Memory B cell (primary cell): ENCODE results near the gene RPRD1A.
A peak's percentile ranks its signal among the peaks of the same experiment; 100 is the strongest.
"Not testable (repeated sequence)": the region's sequence is repeated elsewhere in the genome, so short reads cannot be mapped to it uniquely, and the experiment has no call there.

ENCODE experiments used
- ATAC-seq: fragments of 150-1000 bp; cut with Tn5 transposase; 2 replicates; pipeline ENCODE4 v1.10.0; 2021; ENCODE audit warnings: low read depth, mild to moderate bottlenecking, moderate library complexity
- DNase-seq, 2 donors: peaks; one replicate each; pipeline ENCODE4 v3.0.0; 2022; ENCODE audit warnings: low spot score in 2 of 2
- H3K27ac Mint-ChIP-seq: one replicate; pipeline ENCODE4 v1.8.0; 2022; ENCODE audit warnings: mild to moderate bottlenecking, moderate library complexity, mixed read lengths
- H3K27me3 Mint-ChIP-seq: one replicate; pipeline ENCODE4 v1.8.0; 2022; ENCODE audit warnings: mixed read lengths
- H3K36me3 Mint-ChIP-seq: one replicate; pipeline ENCODE4 v1.8.0; 2022; ENCODE audit warnings: mild to moderate bottlenecking, mixed read lengths
- H3K4me1 Mint-ChIP-seq: one replicate; pipeline ENCODE4 v1.8.0; 2022; ENCODE audit warnings: mixed read lengths
- H3K4me3 Mint-ChIP-seq: one replicate; pipeline ENCODE4 v1.8.0; 2022; ENCODE audit warnings: mild to moderate bottlenecking, moderate library complexity, mixed read lengths
- H3K9me3 Mint-ChIP-seq: one replicate; pipeline ENCODE4 v1.8.0; 2022; ENCODE audit warnings: mixed read lengths

The RPRD1A gene, protein sequence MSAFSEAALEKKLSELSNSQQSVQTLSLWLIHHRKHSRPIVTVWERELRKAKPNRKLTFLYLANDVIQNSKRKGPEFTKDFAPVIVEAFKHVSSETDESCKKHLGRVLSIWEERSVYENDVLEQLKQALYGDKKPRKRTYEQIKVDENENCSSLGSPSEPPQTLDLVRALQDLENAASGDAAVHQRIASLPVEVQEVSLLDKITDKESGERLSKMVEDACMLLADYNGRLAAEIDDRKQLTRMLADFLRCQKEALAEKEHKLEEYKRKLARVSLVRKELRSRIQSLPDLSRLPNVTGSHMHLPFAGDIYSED

DNA sequence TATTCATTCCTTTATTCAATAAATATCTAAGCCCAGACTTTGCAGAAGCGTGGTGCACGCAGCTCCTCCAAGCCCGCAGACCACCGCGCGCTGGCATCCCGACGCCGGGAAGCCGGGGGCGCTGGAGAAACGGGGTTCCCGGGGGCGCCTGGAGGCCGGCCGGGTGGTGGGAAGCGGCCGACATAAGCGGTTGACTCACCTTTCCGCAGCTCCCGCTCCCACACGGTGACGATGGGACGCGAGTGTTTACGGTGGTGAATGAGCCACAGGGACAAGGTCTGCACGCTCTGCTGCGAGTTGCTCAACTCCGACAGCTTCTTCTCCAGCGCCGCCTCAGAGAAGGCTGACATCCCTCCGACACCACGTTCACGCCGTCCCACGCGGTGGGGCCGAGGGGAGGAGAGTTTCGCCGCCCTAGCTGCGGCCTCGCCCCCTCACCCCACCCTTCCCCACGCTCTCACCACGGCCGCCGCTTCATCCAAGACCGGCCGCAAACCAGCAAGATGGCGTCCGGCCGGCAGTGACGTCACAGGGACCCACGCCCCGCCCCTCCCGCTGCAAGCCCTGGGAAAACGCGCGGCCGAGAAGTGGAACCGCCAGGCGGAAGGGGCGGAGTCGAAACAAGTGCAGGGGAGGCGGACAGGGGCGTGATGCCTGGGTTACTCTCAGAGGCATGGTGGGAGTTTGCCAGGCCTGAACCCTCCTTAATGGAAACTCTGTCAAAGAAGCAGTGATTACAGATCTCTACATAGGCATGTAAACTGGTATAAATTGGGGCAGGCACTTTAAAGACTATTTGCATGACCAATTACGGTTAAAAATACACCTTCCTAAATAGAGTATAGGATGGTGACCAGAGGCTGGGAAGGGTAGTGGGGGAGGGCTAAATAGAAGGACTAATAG lies at the start of gene RPRD1A:
TSS of gene RPRD1A (minus strand) at position 505 of the 903 bp plus-strand sequence. CDS start at position 350, 155 bp downstream.
- Mint-ChIP-seq H3K27ac (peak within 1 kb of the TSS; percentile 92), H3K4me1 (peaks cover 26% of the 10 kb centered on the region), H3K27me3 (peaks cover 5% of the 10 kb centered on the region), H3K9me3 (no peaks in the 10 kb centered on the region), H3K4me3 (peak within 1 kb of the TSS; percentile 85), H3K36me3 (peaks cover 5% of the 10 kb centered on the region)
- DNase-seq (peak; percentile 99), ATAC-seq (peak; percentile 92)

DNA sequence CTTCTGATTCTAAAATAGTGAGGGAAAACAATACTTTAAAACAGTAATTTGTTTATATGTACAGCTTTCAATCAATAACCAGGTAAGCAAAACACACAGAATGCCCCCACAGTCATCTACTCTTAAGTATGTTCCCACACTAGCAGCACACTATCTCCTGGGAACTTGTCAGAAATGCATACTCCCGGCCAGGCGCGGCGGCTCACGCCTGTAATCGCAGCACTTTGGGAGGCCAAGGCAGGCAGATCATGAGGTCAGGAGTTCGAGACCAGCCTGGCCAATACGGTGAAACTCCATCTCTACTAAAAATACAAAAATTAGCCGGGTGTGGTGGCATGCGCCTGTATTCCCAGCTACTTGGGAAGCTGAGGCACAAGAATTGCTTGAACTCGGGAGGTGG lies 49.4 kb upstream of the RPRD1A start:
- H3K36me3 Mint-ChIP-seq = peaks cover 36% of the 10 kb centered on the region
- not testable (repeated sequence) for H3K4me1 Mint-ChIP-seq, ATAC-seq

DNA sequence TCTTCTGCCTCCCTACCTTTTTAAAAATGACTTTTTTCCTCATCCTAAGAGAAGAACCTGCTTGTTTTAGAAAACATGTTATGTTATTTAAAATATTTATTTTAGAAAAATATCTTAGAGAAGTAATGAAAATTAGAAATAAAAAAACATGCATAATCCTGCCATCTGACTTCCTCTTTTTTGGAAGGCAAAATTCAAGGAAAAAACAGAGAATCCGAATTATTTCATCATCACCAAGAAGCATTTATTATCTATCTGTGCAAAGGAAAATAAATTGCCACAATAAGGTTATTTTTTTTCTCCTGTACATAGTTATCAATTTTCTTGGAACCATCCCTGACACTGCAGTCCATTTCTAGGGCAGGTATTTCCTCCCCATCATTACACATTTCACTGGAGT lies 47.4 kb upstream of the RPRD1A start:
- Mint-ChIP-seq H3K27me3 (no peaks in the 10 kb centered on the region), H3K4me1 (no peaks in the 10 kb centered on the region), H3K36me3 (peaks cover 41% of the 10 kb centered on the region), H3K4me3 (no peak overlapping the region), H3K9me3 (no peaks in the 10 kb centered on the region), H3K27ac (no peak overlapping the region)
- ATAC-seq = no peak
- DNase-seq = no peak

More for the DNA sequence above, 49.4 kb upstream of the RPRD1A start:
- not testable (repeated sequence) for H3K9me3 Mint-ChIP-seq, H3K4me3 Mint-ChIP-seq, H3K27ac Mint-ChIP-seq, DNase-seq, H3K27me3 Mint-ChIP-seq

DNA sequence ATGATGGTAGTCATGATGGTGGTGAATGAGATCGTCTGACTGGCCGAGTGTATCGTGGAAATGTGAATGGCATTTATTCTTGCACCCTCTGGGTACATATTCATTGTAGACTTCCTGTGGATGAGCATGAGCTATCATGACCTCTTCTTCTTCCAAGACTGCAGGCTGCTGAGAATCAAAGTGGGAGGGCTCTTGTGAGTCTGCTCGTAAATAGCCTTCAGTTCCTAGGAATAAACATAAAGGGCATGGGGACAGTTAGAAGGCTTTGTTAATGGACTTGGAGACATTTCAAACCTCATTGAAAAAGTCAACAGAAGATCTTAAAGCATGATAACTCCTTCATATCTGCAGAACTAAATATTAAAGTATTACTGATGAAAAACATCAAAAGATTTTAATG lies 46.9 kb upstream of the RPRD1A start:
- H3K9me3 Mint-ChIP-seq = no peaks in the 10 kb centered on the region
- no peak overlapping the region for H3K27ac Mint-ChIP-seq
- no peaks in the 10 kb centered on the region for H3K4me1 Mint-ChIP-seq
- DNase-seq (no peak), ATAC-seq (no peak)
- H3K36me3 Mint-ChIP-seq = peaks cover 43% of the 10 kb centered on the region
- no peak overlapping the region for H3K4me3 Mint-ChIP-seq
- H3K27me3 Mint-ChIP-seq = no peaks in the 10 kb centered on the region

DNA sequence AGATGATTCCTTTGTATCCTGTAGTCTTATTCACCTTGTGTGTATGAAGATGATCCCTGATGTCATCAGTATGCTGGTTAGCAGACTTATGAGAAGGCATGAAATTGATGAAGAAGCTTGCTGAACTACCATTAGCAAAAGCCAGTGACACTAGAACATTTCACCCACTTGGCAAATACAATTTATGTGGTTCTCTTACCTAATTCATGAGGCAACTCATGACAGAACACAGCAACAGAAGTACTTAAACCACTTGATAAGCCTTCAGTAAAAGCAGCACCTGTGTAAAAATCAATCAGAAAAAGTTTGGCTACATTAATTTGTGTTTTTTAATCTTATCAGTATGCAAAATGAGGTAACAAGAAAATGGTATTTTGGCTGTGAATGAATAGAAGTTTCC lies 44.9 kb upstream of the RPRD1A start:
- Mint-ChIP-seq H3K4me1 (no peaks in the 10 kb centered on the region), H3K4me3 (no peak overlapping the region), H3K36me3 (peaks cover 42% of the 10 kb centered on the region), H3K27ac (no peak overlapping the region), H3K9me3 (no peaks in the 10 kb centered on the region), H3K27me3 (no peaks in the 10 kb centered on the region)
- DNase-seq (no peak), ATAC-seq (no peak)

DNA sequence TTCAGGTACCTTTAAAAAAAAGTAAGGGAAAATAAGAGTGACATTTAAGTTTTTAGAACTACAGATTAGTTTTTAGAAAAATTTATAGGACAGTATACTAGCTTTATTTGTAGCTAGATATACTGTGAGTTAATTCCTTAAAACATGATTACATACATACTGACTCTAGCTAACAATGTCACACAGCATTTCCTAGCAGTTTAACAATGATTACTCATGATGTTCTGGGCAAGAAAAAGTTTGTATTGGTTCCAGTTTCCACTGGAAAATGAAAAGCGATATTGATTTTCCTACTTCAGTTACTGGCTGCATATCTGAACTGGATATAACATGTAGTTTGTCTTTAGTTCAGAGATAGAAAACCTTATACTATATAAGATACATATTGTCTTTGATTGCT lies 42.4 kb upstream of the RPRD1A start:
- no peak for ATAC-seq
- no peaks in the 10 kb centered on the region for H3K27me3 Mint-ChIP-seq
- H3K4me1 Mint-ChIP-seq = no peaks in the 10 kb centered on the region
- H3K27ac Mint-ChIP-seq = no peak overlapping the region
- DNase-seq = no peak
- H3K4me3 Mint-ChIP-seq = no peak overlapping the region
- peaks cover 27% of the 10 kb centered on the region for H3K36me3 Mint-ChIP-seq
- no peaks in the 10 kb centered on the region for H3K9me3 Mint-ChIP-seq

DNA sequence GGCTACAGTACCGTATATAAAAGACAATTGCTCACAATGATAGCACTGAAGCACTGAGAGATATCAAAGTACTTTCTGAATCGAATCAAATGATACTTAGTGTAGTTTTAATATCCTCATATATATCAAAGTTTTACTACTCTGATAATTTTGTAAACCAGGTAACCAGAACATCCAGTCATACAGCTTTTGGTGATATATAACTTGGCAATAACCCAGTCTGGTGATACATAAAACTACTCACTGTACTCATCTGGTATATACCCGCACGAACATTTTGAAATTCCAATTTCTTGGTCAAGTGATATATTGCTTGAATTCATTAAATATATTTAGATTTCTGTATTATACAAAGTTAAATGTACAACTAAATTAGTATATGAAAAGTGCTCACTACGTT lies 41.2 kb upstream of the RPRD1A start:
- Mint-ChIP-seq H3K4me1 (no peaks in the 10 kb centered on the region), H3K36me3 (peaks cover 22% of the 10 kb centered on the region), H3K27ac (no peak overlapping the region), H3K27me3 (no peaks in the 10 kb centered on the region), H3K4me3 (no peak overlapping the region), H3K9me3 (no peaks in the 10 kb centered on the region)
- no peak for ATAC-seq
- no peak for DNase-seq

DNA sequence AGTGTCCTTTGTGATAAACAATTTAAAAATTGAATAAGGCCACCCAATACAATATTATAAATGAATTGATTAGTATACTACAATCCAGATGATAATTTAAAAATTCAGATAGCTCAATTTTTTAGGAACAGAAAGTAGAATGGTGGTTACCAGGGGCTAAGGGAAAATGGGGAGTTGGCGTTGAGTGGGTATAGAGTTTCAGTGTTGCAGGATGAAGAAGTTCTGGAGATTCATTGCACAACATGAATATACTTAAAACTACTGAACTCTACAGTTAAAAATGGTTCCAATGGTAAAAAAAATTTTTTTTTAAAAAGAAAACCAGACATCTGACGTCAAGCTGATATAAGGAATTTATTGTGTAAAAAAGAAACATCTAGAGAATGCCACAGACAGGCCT lies 40.8 kb upstream of the RPRD1A start:
- no peak overlapping the region for H3K27ac Mint-ChIP-seq
- H3K36me3 Mint-ChIP-seq = peaks cover 21% of the 10 kb centered on the region
- no peaks in the 10 kb centered on the region for H3K27me3 Mint-ChIP-seq
- H3K9me3 Mint-ChIP-seq = no peaks in the 10 kb centered on the region
- H3K4me1 Mint-ChIP-seq = no peaks in the 10 kb centered on the region
- H3K4me3 Mint-ChIP-seq = no peak overlapping the region
- ATAC-seq (no peak), DNase-seq (no peak)

DNA sequence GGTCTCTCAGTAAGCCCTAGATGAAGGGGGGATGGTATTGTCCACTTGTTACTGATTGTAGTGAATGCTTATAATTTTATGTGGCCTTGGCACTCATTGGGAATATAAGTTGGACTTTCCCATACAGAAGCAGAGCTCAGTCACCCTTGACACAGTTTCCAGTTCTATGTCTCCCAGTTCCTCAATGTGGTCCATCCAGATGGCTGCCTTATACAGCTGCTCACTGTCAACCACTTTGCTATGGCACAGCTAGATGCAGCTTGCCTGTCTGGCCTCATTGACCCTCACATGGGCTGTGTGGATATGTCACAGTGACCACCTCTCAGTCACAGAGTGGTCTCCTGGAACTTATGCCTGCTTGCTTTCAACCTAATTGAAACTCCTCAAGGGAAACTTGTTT lies 40.1 kb upstream of the RPRD1A start:
- Mint-ChIP-seq H3K4me3 (no peak overlapping the region), H3K27ac (no peak overlapping the region), H3K4me1 (no peaks in the 10 kb centered on the region), H3K9me3 (no peaks in the 10 kb centered on the region), H3K27me3 (no peaks in the 10 kb centered on the region), H3K36me3 (peaks cover 18% of the 10 kb centered on the region)
- ATAC-seq (no peak), DNase-seq (no peak)

DNA sequence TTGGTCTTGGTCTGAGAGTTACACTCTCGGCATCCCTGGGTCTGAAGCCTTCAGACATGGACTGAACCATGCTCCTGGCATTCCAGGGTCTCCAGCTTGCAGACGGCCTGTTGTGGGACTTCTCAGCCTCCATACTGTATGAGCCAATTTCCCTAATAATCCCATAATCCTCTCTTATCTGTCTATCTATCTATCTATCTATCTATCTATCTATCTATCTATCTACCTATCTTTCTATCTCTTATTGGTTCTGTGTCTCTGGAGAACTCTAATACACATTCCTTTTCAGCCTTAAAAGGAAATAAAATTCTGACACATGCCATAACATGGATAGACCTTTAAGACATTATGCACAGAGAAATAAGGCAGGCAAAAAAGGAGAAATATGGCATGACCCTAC lies 37.4 kb upstream of the RPRD1A start:
- Mint-ChIP-seq H3K36me3 (peaks cover 10% of the 10 kb centered on the region), H3K9me3 (peaks cover 2% of the 10 kb centered on the region), H3K27me3 (peaks cover 1% of the 10 kb centered on the region), H3K4me3 (no peak overlapping the region), H3K27ac (no peak overlapping the region), H3K4me1 (no peaks in the 10 kb centered on the region)
- no peak for DNase-seq
- ATAC-seq = no peak

DNA sequence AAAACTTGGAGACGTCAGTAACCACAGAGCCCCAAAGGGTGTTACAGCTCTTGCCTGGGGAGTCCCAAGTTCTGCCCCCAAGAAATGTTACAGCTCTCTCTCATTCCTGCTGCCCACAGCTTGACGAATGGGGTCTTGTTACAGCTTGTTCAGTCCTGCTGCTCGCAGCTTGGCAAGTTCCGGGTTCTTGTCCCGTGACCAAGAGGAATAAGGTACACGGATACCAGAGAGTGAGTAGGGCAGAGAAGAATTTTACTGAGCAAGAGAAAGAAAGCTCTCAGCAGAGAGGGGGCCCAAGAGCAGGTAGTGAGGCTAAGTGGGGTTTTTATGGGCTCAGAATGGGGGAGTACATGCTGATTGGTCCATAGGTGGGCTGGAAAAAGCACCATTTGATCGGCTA lies 34.6 kb upstream of the RPRD1A start:
- no peak overlapping the region for H3K27ac Mint-ChIP-seq
- ATAC-seq (no peak), DNase-seq (no peak)
- H3K4me3 Mint-ChIP-seq = no peak overlapping the region
- H3K27me3 Mint-ChIP-seq = peaks cover 1% of the 10 kb centered on the region
- H3K36me3 Mint-ChIP-seq = peaks cover 2% of the 10 kb centered on the region
- peaks cover 2% of the 10 kb centered on the region for H3K9me3 Mint-ChIP-seq
- no peaks in the 10 kb centered on the region for H3K4me1 Mint-ChIP-seq

DNA sequence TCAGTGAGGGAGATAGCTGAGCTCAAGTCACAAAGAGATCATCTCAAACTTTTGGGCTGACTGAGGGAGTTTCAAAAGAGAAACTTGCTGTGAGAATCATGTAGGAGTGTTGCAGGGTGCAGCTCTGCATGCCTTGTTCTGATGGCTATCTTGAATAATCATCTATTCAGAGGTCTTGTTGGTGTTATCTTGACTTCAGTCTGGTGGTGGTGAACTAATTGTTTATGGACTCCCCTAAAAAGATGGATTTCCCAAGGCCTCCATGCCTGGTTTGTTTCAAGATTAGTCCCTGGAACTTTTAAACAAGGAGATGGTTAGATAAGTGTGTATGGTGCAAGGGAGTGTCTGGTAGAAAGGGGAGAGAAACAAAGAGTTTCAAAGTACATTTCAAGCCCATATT lies 32.0 kb upstream of the RPRD1A start:
- H3K27ac Mint-ChIP-seq = no peak overlapping the region
- peaks cover 2% of the 10 kb centered on the region for H3K36me3 Mint-ChIP-seq
- no peak overlapping the region for H3K4me3 Mint-ChIP-seq
- peaks cover 2% of the 10 kb centered on the region for H3K9me3 Mint-ChIP-seq
- DNase-seq = no peak
- no peaks in the 10 kb centered on the region for H3K4me1 Mint-ChIP-seq
- ATAC-seq = no peak
- H3K27me3 Mint-ChIP-seq = peaks cover 5% of the 10 kb centered on the region

DNA sequence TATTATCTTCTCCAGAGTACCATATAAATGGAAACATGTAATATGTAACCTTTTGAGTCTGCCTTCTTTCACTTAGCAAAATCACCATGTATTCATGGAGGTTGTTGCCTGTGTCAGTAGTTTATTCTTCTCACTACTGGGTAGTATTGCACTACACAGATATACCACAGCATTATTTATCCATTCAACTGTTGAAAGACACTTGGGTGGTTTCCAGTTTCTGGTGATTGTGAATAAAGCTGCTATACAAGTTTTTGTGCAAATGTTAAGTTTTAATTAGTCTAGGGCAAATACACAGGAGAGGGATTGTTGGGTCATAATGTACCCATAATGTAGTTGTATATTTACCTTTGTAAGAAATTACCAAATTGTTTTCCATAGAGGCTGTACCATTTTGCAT lies 29.6 kb upstream of the RPRD1A start:
- Mint-ChIP-seq H3K27ac (no peak overlapping the region), H3K4me3 (no peak overlapping the region), H3K36me3 (peaks cover under 1% of the 10 kb centered on the region), H3K9me3 (peaks cover under 1% of the 10 kb centered on the region), H3K27me3 (peaks cover 7% of the 10 kb centered on the region), H3K4me1 (peaks cover 6% of the 10 kb centered on the region)
- DNase-seq (no peak), ATAC-seq (no peak)

DNA sequence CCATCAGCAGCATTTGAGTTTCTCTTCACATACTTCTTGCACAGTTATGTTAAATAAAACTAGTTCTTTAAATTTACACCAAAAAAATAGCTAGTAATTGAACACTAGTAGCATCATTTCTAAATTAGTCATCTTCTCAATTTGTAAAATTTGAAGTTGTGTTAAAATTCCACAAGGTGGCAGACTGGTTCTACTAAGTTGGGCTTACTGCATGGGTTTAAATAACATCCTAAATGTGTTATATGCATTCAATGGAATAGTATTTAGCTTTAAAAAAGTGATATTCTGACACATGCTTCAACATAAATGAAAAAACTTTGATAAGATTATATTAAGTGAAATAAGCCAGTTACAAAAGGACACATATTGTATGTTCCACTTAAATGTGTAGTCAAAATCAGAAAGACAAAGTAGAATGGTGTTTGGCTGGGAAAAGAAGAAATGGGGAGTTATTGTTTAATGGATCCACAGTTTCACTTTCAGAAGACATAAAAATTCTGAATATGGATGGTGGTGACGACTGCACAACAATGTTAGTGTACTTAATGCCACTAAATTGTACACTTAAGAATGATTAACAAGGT lies 28.7 kb upstream of the RPRD1A start:
- Mint-ChIP-seq H3K9me3 (no peaks in the 10 kb centered on the region), H3K4me3 (no peak overlapping the region), H3K27ac (no peak overlapping the region), H3K27me3 (peaks cover 7% of the 10 kb centered on the region), H3K4me1 (peaks cover 6% of the 10 kb centered on the region), H3K36me3 (no peaks in the 10 kb centered on the region)
- DNase-seq (peak in 1 of 2 donors; percentile 41), ATAC-seq (peak; percentile 47)
